ENCODE data around the gene ADIPOQ.
"Not testable (repeated sequence)": the region's sequence is repeated elsewhere in the genome, so short reads cannot be mapped to it uniquely, and the experiment has no call there.

The ADIPOQ gene

DNA sequence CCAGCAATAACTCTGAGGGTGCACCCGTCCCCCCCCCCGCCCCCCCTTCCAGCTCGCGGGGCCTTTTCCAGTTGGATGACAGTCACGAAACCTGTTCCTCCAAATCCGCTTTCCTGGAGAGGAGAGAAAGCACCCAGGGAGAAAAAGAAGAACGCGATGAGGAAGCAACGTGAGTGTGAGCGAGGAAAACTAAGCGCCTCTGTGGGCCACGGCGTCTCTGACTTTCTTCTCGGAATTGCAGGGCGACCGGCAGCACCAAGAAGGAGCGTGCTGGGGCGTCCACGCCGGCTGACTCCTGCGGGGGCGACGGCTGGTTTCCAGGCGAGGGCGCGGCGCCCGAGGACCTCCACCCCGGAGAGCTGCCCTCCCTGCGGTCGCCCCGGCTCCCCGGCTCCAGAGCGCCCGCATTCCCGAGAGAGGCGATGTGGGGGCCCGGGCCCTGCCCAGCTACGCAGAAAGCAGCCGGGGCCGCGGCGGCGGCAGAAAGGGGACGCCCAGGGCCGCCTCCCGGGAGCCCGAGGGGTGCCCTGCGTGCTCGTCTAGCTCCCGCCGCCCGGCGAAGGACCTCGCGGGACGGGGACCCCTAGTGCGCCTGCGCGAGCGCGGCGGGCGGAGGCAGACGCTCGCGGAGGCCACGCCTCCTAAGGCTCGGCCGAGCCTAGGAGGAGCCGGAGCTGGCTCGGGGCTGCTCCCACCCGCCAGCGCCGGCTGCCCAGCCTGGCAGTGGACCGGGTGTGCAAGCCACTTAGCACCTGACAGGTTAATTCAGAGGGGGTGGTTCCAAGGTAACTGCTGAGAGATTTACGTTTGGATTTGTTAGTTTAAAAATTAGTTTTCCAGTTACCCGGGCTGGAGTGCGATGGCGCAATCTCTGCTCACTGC lies 15.3 kb upstream of the ADIPOQ start:
- peak; percentile 86 to 91 for DNase-seq

DNA sequence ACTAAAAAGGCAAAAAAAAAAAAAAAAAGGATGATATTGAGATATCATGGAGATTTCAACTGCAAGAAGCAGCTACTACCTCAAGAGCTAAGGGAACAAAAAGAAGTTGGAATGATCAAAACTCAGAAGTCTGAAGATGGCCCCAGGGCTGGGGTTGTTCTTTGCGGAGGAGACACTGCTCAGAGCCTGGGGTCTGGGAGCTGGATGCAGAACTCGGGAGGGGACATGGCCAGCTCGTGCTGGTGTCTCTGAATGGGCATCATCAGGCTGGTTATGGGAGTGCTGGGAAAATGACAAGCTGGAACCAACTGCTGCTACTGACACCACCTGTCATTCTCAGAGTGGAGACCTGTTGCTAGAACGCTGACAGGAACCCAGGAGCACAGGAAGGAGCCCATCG lies 14.2 kb upstream of the ADIPOQ start:
- DNase-seq, result no peak

DNA sequence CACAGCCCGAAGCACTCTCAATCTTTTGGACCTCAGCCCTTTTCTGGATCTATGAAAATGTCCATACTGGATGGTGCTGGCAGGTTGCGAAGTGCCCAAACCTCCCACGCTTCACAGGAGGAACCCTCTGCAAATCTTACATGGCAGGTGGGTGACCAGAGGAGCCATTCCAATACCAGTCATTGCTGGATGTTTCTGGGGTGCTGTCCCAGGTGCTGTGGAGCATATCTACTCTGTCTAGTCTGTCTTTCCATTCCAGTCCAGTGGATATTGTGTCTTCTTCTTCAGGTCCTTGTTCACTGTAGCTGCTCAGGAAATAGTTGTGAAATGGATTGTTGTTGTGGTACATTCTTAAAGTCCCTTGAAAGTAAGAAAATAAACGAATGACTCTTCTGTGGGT lies 10.7 kb upstream of the ADIPOQ start:
- no peak for DNase-seq

DNA sequence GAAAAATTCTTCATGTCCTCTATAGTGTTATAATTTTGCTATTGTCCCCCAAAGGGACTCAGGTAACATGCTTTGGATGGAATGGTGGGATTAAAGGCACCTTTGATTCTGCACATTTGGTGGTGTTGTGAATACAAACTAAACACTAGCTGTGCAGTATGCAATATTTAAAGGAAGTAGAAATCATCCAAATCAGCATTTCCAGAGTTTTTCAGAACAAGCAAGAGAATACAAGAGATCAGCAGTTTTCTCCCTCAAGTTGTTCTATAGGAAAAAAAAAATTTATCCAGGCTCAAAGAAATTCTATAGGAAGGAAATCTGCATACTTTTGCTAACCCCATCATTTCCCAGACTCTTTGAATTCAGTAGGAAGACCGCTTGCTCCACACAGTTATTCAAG lies 10.2 kb upstream of the ADIPOQ start:
- no peak for DNase-seq

DNA sequence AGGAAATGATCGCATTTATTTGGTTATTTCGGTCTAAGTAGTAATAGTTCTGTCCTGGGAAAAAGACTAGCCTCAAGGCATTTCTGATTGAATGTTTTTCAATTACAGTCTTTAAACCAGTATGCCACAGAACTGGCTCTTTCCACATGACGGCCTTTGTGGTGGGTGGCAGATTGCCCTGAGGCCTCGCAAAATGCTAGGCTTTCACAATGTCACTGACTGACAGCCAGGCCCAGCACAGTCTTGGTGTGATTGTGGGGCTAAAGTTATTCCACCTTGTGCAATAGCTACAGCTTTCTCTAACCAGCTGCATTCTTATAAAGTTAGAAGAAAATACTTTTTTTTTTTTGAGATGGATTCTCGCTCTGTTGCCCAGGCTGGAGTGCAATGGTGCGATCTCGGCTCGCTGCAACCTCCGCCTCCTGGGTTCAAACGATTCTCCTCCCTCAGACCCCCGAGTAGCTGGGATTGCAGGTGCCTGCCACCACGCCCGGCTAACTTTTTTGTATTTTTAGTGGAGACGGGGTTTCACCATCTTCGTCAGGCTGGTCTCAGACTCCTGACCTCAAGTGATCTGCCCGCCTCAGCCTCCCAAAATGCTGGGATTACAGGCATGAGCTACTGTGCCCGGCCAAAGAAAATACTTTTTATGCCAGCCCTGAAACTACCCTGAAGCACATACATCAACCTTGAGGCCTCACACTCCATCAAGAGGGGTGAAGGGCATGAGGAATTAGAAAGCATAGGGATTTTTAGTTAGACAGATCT lies 2.5 kb upstream of the ADIPOQ start:
- no peak for DNase-seq

DNA sequence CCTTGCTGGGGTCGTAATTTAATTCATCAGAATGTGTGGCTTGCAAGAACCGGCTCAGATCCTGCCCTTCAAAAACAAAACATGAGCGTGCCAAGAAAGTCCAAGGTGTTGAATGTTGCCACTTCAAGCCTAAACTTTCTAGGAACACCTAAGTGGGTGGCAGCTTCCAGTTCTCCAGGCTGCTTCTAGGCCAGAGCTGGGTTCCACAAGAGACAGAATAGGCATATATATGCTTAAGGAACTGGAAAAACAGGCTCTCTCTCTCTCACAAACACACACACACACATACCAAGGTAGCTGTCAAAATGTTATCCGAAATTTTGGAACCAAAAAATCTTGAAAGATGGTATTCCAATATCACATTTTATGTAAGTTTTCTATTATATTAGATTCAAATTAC lies 890 bp upstream of the ADIPOQ start:
- DNase-seq, result no peak

DNA sequence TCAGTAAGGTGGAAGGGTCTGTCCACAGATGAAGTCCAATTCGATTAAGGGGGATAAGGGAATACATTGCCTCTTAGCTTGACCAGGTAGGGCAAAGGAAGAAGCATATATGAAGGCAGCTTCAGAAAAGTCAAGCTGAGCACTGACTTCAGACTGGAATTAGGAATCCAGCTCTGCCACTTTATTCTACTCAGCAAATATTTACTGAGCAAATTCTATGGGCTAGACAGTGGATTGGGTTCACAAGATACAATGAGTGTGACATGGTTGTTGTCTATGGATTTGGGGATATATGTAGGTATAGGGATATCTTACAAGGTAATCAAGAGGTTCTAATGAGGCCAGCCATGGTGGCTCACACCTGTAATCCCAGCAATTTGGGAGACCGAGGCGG lies 526 bp downstream of the ADIPOQ start:
- no peak for DNase-seq

DNA sequence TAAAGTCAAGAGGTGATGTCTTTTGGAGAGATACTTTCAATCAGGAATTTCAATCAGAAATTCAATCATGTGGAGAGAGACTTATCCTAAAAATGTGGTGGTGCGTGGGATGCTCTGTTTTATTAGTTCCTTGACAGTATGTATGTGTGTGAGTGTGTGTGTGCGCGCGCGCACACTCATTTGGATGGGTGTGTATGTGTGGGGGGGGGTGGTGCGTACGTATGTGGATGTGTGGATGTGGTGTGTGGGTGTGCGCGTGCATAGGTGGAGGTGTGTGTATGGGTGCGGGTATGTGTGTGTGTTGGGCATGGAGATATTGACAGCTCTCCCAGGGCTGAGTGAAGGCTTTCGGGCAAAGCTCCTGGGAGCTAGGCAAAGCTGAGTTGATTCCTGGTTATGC lies 2.4 kb downstream of the ADIPOQ start:
- no peak for DNase-seq

DNA sequence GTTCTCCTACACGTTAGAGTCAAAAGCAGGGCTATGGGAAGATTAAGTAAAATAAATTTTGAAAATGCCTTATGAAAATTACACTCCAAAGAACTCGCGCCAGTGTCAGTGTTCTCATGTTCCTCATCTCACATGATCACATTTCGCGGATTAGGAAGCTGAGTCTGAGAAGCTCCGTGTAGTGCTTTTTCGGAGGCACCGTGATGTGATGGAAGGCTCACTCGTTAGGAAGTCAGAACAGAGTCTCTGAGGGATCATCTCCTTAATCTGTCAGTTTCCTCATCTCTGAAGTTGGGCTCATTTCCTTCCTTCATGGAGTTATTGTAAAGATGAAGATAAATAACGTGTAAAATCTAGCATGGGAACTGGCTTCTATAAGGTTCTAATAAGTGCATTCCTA lies 3.2 kb downstream of the ADIPOQ start:
- DNase-seq, result no peak

DNA sequence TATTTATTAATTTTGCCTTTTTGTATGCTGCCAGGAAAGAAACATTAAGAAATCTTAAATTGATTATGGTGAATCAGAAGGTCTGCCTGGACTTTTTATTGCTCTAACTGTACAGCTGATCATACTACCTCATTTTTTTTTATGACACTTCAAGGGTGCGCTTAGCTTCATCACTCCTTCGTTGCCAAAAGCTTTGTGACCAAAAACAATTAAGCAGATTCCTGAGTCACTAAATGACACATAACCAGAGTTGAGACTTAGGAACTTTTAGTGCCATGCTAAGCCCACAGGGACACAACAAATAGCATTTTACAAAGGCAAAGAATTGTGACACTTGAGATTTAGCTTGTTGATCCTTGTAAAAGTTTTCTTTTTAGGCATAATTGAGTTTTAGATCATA lies 4.9 kb downstream of the ADIPOQ start:
- DNase-seq, result no peak

DNA sequence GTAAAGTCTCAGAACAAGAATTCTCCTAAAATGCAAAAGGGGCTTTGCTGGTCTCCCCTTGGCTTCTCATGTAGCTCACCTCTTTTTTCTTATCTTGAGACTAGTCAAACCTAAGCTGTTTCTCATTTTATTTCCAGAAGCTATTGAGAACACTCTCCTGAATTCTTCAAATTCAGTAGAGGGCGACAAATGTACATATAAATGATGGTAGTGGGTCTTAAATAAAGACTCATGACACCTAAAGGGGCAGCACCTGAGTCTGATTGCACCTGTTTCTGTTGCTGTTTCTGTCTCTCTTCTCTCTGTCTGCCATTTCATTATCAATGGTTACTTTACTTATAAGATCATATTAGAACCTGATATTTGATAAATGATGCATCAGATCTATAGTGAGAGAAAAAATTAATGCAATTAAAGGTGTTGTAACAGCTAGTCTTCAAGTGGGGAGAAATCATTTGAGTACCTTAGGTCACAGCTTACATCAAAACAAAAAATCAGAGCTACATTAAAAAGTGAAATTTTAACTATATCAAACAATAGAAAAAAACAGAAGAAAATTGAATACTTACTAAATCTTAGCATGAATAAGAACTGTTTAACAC lies 7.0 kb downstream of the ADIPOQ start:
- DNase-seq, result peak; percentile 25 to 77

DNA sequence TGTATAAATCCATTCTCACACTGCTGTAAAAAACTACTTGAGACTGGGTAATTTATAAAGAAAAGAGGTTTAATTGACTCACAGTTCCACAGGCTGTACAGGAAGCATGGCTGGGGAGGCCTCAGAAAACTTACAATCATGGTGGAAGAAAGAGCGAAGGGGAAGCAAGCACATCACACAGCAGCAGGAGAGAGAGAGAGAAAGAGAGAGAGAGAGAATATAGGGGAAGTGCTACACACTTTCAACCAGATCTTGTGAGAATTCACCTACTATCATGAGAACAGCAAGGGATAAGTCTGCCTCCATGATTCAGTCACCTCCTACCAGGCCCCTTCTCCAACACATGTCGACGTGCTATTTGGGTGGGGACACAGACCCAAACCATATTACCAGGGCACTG lies 9.3 kb downstream of the ADIPOQ start:
- not testable (repeated sequence) for DNase-seq

DNA sequence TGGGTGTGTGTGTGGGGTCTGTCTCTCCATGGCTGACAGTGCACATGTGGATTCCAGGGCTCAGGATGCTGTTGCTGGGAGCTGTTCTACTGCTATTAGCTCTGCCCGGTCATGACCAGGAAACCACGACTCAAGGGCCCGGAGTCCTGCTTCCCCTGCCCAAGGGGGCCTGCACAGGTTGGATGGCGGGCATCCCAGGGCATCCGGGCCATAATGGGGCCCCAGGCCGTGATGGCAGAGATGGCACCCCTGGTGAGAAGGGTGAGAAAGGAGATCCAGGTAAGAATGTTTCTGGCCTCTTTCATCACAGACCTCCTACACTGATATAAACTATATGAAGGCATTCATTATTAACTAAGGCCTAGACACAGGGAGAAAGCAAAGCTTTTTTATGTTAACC lies 10.5 kb downstream of the ADIPOQ start:
- no peak for DNase-seq

DNA sequence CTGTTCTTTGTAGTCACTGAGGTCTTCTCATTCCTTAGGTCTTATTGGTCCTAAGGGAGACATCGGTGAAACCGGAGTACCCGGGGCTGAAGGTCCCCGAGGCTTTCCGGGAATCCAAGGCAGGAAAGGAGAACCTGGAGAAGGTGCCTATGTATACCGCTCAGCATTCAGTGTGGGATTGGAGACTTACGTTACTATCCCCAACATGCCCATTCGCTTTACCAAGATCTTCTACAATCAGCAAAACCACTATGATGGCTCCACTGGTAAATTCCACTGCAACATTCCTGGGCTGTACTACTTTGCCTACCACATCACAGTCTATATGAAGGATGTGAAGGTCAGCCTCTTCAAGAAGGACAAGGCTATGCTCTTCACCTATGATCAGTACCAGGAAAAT lies 11.6 kb downstream of the ADIPOQ start:
- DNase-seq, result no peak

DNA sequence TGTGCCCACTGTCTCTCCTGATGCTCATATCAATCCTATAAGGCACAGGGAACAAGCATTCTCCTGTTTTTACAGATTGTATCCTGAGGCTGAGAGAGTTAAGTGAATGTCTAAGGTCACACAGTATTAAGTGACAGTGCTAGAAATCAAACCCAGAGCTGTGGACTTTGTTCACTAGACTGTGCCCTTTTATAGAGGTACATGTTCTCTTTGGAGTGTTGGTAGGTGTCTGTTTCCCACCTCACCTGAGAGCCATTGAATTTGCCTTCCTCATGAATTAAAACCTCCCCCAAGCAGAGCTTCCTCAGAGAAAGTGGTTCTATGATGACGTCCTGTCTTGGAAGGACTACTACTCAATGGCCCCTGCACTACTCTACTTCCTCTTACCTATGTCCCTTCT lies 12.4 kb downstream of the ADIPOQ start:
- no peak for DNase-seq

DNA sequence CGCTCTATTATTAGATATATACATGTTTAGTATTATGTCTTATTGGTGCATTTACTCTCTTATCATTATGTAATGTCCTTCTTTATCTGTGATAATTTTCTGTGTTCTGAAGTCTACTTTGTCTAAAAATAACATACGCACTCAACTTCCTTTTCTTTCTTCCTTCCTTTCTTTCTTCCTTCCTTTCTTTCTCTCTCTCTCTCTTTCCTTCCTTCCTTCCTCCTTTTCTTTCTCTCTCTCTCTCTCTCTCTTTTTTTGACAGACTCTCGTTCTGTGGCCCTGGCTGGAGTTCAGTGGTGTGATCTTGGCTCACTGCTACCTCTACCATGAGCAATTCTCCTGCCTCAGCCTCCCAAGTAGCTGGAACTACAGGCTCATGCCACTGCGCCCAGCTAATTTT lies 15.2 kb downstream of the ADIPOQ start:
- DNase-seq, result no peak

DNA sequence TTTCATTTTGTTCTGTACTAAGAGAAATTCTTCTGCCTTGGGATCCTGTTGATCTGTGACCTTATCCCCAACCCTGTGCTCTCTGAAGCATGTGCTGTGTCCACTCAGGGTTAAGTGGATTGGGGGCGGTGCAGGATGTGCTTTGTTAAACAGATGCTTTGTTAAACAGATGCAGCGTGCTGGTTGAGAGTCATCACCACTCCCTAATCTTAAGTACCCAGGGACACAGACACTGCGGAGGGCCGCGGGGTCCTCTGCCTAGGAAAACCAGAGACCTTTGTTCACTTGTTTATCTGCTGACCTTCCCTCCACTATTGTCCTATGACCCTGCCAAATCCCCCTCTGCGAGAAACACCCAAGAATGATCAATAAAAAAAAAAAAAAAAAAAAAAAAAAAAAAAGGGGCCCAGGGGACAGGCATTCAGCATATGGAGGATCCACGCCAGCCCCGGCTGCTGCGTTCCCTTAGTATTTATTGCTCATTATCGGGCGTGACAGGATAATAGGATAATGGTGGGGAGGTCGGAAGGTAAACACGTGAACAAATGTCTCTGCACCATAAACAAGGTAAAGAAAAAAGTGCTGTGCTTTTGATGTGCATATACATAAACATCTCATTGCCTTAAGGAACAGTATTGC lies 22.8 kb downstream of the ADIPOQ start:
- DNase-seq, result not testable (repeated sequence)

DNA sequence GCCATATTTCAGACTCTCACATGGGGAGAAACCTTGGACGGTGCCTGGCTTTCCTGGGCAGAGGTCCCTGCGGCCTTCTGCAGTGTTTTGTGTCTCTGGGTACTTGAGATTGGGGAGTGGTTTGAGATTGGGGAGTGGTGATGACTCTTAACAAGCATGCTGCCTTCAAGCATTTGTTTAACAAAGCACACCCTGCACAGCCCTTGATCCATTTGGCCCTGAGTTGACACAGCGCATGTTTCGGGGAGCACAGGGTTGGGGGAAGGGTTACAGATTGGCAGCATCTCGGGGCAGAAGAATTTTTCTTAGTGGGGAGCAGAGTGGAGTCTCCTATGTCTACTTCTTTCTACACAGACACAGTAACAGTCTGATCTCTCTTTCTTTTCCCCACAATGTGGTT lies 23.6 kb downstream of the ADIPOQ start:
- not testable (repeated sequence) for DNase-seq

DNA sequence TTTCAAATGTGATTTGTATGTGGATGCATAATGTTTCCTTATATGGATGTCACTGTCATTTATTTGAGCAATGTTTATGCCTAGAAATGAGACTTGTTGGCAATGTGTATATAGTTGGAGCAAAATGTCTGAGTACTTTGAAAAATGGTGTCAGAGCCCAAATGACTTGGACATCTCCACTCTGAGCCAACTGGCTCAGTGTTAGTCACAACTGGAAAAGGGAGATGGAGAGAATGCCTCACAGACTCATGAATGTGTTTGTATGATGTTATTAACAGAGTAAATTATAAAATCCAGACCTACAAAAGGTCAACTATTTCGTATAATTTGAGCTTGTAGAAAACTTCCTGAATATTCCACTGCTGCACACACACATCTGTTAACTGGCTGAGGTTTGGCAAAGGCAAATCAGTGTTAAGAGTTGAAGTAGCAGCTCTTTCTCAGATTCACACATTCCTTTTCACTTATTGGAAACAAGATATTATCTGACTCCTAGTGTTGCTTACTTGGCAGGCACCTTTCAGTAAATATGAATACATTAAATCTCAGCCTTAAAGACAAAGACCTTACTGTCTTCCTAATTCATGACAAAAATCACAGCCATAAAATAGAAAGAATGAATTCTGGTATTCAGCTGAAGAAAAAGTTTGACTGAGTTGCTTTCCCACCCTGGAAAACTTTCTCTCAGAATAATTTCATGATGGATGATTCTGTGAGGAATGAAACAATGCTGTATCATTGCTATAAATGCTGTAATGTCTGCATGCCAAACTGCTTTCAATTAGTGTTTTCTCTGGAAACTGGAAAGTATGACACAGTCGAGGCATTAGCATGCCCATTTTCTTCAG lies 27.0 kb downstream of the ADIPOQ start:
- no peak for DNase-seq

DNA sequence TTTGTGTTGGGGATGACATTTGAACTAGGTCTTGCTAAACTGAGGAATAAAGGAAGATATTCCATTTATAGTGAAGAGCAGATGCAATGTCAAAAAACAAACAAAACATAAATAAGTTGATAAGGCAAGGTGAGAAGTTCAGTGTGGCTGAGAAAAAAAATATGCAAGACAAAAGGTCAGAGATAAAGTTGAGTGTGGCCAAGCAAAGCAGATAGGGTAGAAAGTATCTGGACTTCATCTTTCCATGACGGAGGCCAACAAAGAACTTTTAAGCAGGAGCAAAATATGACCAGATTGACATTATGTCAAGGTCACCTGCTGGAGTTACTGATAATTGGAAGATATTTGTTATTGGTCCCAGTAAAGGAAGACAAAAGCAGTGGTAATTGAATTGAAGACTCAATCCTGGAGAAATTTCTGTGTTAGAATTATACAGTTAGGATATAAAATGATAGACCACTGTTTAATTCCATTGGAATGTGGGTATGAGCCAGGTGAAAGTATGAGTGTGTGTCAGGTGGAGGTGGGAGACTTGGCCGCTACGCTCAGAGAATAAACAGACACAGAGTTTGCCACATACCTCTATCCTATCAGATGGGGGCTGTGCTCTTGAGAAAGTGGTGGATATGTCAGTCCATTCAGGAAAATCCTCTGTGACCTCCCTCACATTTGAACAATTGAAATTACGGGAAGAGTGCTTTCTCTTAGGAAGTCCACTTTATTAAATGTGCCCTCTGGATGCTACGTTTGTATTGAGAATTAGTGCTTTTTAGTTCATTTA lies 28.1 kb downstream of the ADIPOQ start:
- DNase-seq, result no peak

DNA sequence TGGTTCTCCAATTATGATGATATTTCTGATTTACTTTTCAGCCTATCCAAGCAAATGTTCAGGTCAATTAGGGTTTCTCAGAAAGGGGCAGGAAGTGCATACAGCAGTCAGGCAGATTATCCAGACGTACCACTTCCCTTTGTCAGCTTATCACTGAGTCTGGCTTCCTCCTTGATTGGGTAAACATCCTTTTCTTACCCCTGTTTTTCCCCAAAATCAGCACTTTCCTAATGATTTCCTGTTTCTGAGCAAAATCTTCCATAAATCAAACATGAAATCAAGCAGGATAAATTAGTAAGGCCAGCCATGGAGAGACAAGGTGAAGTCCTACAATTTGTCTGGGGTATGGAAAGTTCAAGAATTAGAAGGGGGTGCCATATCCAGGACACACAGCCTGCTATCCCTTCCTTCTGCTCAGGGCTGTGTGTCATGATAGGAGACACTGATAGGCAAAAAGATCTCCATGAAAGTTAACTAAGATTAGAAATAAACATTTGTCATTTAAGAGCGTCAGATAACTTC lies 29.0 kb downstream of the ADIPOQ start:
- peak; percentile 6 to 46 for DNase-seq

All from CD4-positive, alpha-beta T cell treated with Interferon alpha-2 for 1 hour (primary cell).